GM12865 (cell line): ENCODE results near the gene P4HA2.

ENCODE experiments used
- DNase-seq: peaks from one replicate; pipeline ENCODE4 v3.0.0; 2010; ENCODE audit warnings: low read depth
- H3K4me3 ChIP-seq: 2 replicates; pipeline ENCODE4 v1.5.1; 2011; ENCODE audit warnings: mild to moderate bottlenecking, low read depth, low read length, control low read depth
- TF ChIP-seq, protein P1 (sequence below): IDR thresholded peaks from 2 replicates; pipeline ENCODE4 v1.5.1; 2011; ENCODE audit warnings: low read length, control low read depth, low read depth, inconsistent platforms; ENCODE audit not compliant: insufficient read depth; ENCODE audit errors: missing control alignments

P4HA2 gene

DNA sequence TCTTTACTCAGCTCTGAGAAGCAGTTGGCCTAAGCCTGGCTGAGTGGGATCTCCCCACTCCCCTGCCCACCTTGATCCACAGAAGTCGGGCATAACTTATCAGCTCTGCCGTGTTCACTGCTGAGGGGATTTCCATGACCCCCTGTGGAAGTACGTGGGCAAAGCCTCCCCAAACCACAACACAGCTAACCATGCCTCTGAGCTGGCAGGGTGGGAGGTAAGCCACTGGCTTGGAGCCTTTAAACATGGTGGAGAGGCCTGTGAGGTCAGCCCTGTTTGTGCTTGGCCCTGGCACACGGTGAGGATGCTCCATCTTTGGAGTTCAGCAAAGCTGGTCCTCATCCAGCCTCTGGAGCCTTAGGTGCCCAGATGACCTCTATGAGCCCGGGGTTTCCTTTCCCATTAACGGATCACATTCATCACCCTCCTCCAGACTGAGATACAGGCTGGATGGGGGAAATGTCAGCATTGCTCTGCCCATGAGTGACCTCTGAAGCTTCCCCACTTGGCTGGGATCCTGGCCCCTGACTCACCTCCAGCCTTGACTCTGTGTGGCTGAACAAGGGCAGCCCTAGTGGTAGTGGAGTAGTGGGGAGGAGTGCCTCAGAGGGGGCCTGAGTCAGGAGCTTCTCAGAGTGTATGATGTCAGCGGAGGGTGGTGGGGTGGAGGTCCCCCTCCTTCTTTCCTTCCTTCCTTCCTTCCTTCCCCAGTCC, 36.1 kb upstream of the P4HA2 start:
- no peak for DNase-seq
- TF ChIP-seq, protein P1, sequence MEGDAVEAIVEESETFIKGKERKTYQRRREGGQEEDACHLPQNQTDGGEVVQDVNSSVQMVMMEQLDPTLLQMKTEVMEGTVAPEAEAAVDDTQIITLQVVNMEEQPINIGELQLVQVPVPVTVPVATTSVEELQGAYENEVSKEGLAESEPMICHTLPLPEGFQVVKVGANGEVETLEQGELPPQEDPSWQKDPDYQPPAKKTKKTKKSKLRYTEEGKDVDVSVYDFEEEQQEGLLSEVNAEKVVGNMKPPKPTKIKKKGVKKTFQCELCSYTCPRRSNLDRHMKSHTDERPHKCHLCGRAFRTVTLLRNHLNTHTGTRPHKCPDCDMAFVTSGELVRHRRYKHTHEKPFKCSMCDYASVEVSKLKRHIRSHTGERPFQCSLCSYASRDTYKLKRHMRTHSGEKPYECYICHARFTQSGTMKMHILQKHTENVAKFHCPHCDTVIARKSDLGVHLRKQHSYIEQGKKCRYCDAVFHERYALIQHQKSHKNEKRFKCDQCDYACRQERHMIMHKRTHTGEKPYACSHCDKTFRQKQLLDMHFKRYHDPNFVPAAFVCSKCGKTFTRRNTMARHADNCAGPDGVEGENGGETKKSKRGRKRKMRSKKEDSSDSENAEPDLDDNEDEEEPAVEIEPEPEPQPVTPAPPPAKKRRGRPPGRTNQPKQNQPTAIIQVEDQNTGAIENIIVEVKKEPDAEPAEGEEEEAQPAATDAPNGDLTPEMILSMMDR: no peak
- H3K4me3 ChIP-seq: no peak overlapping the region

DNA sequence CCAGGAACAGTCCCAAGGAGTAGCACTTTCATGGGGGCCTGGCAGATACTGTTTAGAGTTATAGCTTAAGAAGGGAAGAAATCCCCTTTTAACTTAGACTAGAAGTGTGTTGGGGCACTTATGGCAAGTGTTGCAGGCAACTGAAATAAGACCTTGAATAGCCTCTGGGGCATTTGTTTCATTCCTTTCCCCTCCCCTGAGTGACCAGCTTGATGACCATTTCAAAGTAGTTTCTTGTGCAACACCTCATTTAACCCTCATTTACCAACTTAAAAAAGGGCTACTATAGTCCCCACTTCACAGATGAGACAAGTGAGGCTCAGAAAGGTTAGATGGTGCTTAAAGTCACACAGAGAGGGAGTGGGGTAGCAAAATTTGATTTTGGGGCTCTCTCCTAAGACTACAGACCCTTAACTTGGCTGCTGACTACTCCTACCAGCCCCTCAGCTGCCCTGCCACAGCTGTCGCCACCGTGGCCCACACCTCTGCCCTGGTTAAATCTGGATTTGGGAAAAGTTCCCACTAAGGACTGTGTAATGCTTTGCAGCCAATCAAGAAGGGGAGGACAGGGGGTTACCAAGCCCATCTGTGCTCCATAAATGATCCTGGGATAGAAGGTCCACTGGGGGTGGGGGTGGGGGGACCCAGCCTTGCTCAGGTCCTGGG, 35.4 kb upstream of the P4HA2 start:
- no peak for DNase-seq
- TF ChIP-seq, protein P1: no peak
- H3K4me3 ChIP-seq: no peak overlapping the region

DNA sequence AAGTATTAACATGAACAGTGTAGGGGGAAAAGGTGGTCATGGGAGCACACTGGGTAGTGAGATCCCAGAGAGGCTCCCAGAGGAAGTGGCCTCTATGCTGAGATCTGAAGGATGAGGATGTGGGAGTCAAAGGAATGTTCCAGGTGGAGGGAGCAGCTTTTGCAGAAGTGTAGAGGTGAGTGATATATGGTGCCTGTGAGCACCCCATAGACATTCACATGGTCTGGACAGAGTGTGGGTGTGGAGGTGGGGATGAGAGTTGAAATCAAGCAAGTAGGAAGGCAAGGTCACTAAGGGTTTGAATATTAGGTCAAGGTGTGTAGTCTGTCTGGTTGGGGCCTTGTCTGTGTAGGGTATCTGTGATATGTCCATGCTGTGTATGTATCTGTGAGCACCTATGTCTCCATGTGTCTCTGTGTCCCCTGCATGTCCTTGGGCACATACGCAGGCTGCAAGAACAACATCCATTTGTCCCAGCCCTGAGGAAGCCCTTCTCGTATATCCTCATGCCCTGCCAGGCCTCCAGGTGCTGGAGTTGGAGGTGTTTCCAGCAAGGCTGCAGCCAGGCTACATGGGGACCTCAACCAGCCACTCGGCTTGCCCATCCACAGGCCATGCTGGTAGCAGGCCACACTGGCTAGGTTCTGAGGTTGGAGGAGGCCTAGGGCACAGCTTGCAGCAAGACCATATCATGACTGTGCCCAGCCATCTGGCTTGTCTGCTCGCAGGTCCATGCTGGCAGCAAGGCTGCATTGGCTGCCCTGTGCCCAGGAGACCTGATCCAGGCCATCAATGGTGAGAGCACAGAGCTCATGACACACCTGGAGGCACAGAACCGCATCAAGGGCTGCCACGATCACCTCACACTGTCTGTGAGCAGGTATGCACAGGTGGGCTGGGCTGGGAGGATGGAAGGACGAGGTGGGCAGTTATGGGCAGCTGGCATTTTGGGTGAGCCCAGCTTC, 34.5 kb upstream of the P4HA2 start:
- no peak overlapping the region for H3K4me3 ChIP-seq
- no peak for DNase-seq
- TF ChIP-seq, protein P1: no peak

DNA sequence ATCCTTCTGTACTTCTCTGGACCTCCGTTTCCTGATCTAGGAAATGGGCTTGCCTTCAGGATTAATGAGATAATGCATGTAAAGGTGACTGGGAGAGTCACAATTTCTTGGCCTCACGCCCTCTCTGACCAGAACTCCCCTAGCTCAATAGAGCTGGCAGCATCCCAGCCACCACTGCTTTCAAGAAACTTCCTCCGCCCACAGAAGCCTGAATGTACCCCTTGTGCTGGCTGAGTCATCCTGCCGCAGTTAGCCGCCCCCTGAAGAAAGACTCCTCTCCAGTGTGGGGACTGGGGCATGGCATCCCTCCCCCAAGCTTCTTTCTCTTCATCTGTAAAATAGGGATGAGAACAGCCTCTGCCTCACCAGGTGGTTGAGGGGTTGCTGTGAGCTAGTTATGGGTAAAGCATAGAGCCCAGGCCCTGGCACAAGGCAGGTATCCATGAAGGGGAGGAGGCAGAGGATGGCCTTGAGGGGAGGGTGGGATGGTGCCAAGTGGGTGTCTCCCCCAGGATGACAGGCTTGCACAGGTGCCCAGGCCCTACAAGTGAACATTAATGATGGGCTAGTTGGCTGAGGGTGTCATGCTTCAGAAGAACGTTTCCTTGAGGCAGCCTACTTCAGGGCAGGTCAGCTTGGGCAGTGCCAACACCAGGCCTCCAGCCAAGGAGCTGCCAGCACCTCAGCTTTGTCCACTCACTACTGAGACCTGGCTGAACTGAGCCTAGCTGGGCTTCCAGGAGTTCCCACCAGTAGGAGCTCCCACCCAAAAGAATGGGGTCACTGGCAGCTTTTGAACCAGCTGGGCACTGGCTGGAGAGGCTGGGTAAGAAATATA, 33.3 kb upstream of the P4HA2 start:
- no peak overlapping the region for H3K4me3 ChIP-seq
- TF ChIP-seq, protein P1: no peak
- DNase-seq: peak; percentile 54

DNA sequence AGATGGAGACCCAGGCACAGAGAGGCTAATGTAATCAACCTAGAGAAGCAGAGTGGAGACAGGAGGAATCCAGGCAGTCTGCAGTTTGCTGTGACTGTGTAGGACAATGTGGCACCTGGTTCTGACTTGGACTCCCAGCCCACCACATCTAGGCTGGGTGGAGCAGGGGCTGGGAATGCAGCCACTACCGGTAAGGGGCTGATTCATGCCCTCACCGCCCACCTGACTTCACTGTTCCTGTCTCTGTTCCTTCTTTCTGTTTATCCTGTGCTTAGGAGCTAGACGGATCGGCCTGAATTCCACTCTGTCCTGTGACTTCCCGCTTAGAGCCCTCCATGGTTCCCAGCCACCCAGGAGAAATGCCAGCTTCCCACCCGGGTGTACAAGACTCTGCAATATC, 32.4 kb upstream of the P4HA2 start:
- TF ChIP-seq, protein P1: no peak
- H3K4me3 ChIP-seq: no peak overlapping the region
- no peak for DNase-seq
